Endometrial microvascular endothelial cells (primary cell): ENCODE measurements around the gene RCBTB1. TPM values are rescaled to one million over a fixed set of nuclear protein-coding genes. Genes with fewer than 3 reads are reported as not detected.

Experiments used
- total RNA-seq: library from RNA; depleted of rRNA; stranded (reverse); fragments of >200 nt; gene quantifications from one replicate; pipeline ENCODE4 v1.2.3, GENCODE V29; 2015; ENCODE audit errors: inconsistent ontology term

Gene RCBTB1
- total RNA-seq, 1 donor from 2014 or later: 19.1 TPM

Other genes with a start within 250 kb of the RCBTB1 start
- 4.0 TPM for gene CAB39L, start 141.5 kb downstream of the RCBTB1 start, total RNA-seq
- 12.2 TPM for gene SETDB2, start 141.3 kb downstream of the RCBTB1 start, total RNA-seq
- 27.7 TPM for gene PHF11, start 89.6 kb downstream of the RCBTB1 start, total RNA-seq
- gene ARL11, start 42.9 kb upstream of the RCBTB1 start, total RNA-seq: not detected
- 57.3 TPM for gene EBPL, start 105.9 kb upstream of the RCBTB1 start, total RNA-seq
- 49.7 TPM for gene KPNA3, start 207.1 kb upstream of the RCBTB1 start, total RNA-seq